Loucy (cell line): ENCODE measurements around the gene CCN2.

Source experiments
- EZH2phosphoT487 ChIP-seq: fragments of 200-600 bp; IDR thresholded peaks from 2 replicates; pipeline ENCODE4 v1.6.1; 2018; ENCODE audit warnings: antibody characterized with exemption, mild to moderate bottlenecking, moderate library complexity, borderline replicate concordance
- TF ChIP-seq, protein P1 (sequence below): fragments of 200-600 bp; sonication (generic); conservative IDR thresholded peaks from 2 replicates; pipeline ENCODE4 v1.5.1; 2014; ENCODE audit warnings: mild to moderate bottlenecking, antibody characterized with exemption, low read length

DNA sequence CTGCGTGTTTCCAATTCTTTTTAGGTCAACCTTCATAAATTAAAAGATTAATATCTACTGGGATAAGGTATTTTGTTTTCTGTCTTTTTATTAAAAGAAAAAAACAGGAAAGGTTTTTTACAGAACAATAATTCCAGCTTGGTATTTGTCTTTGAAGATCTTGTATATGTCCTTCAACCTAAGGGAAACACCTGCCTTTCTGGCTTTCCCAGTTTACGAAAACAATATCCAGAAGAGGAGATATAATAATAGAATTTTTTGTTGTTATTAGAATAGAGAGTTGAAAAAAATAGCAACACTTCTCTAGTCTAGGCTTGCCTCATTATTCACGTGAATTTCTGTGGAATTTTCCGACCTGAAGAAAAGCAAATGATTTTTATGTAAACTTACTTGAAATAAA lies 37.9 kb upstream of the CCN2 start:
- TF ChIP-seq, protein P1, sequence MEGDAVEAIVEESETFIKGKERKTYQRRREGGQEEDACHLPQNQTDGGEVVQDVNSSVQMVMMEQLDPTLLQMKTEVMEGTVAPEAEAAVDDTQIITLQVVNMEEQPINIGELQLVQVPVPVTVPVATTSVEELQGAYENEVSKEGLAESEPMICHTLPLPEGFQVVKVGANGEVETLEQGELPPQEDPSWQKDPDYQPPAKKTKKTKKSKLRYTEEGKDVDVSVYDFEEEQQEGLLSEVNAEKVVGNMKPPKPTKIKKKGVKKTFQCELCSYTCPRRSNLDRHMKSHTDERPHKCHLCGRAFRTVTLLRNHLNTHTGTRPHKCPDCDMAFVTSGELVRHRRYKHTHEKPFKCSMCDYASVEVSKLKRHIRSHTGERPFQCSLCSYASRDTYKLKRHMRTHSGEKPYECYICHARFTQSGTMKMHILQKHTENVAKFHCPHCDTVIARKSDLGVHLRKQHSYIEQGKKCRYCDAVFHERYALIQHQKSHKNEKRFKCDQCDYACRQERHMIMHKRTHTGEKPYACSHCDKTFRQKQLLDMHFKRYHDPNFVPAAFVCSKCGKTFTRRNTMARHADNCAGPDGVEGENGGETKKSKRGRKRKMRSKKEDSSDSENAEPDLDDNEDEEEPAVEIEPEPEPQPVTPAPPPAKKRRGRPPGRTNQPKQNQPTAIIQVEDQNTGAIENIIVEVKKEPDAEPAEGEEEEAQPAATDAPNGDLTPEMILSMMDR: no peak
- no peak for TF ChIP-seq EZH2phosphoT487
